Panc1 (cell line): ENCODE results near the gene RGPD5. TPM values are rescaled to one million over a fixed set of nuclear protein-coding genes. Genes with fewer than 3 reads are reported as not detected.
"Not testable (repeated sequence)": the region's sequence is repeated elsewhere in the genome, so short reads cannot be mapped to it uniquely, and the experiment has no call there.

Source experiments
- ATAC-seq: fragments of 200-7000 bp; cut with Tn5 transposase; 2 replicates; pipeline ENCODE4 v1.9.1; 2020; ENCODE audit warnings: mild to moderate bottlenecking, moderate library complexity
- BruUV-seq: library from RNA; stranded (reverse); fragments of 400-500 nt; replicated peaks from 2 replicates; lab custom pipeline; 2021; lab: Mats Ljungman, UMichigan
- CTCF ChIA-PET: fragments of 300-600 bp; sonication (Branson Sonifier 250); formaldehyde crosslinking; loops from one replicate; lab custom pipeline; 2022; ENCODE audit warnings: antibody characterized with exemption; lab: Charles Lee
- POLR2A ChIA-PET: fragments of 300-600 bp; sonication (Branson Sonifier 250); formaldehyde crosslinking; loops from one replicate; lab custom pipeline; 2022; ENCODE audit warnings: antibody characterized with exemption; lab: Charles Lee
- DNase-seq: peaks from one replicate; pipeline ENCODE4 v3.0.0-alpha.2; 2010; ENCODE audit warnings: low read depth, low spot score
- H3K27ac ChIP-seq: 2 replicates; pipeline ENCODE4 v1.5.1; 2011; ENCODE audit warnings: mild to moderate bottlenecking, low read length, inconsistent platforms
- H3K27me3 ChIP-seq: fragments of 200-500 bp; sonication (Bioruptor generic); 2 replicates; pipeline ENCODE4 v1.6.0; 2014; ENCODE audit warnings: low read length, inconsistent platforms; ENCODE audit not compliant: control insufficient read depth, insufficient read depth
- H3K36me3 ChIP-seq: fragments of 200-500 bp; sonication (Bioruptor generic); 2 replicates; pipeline ENCODE4 v1.5.1; 2014; ENCODE audit warnings: inconsistent platforms, mild to moderate bottlenecking, low read length, moderate library complexity; ENCODE audit not compliant: control insufficient read depth, insufficient read depth
- H3K4me1 ChIP-seq: 2 replicates; pipeline ENCODE4 v1.5.1; 2011; ENCODE audit warnings: inconsistent platforms, mild to moderate bottlenecking, low read length, moderate library complexity; ENCODE audit not compliant: control insufficient read depth, insufficient read depth
- H3K4me3 ChIP-seq, 2 experiments: 2 replicates each; pipeline ENCODE4 v1.5.1; 2011 to 2012; ENCODE audit warnings: low read depth in 2 of 2, low read length in 2 of 2, mild to moderate bottlenecking in 2 of 2, inconsistent platforms in 1 of 2, moderate library complexity in 1 of 2
- H3K9me3 ChIP-seq: fragments of 200-500 bp; sonication (Bioruptor generic); 2 replicates; pipeline ENCODE4 v1.5.1; 2014; ENCODE audit warnings: low read depth, mild to moderate bottlenecking, inconsistent platforms, low read length, moderate library complexity; ENCODE audit not compliant: control insufficient read depth, insufficient read depth
- in situ Hi-C: cut with HindIII; loops from 2 replicates; pipeline ENCODE4 v1.10.0; 2016; ENCODE audit warnings: low sequenced_read_pairs, low pct_unique_long_range_greater_than_20kb
- intact Hi-C: fragments of 100-400 bp; cut with micrococcal nuclease; formaldehyde crosslinking; loops from one replicate; pipeline ENCODE4 v1.10.0; 2022; ENCODE audit not compliant: unreplicated experiment
- total RNA-seq: library from RNA; stranded (reverse); gene quantifications from one replicate; pipeline ENCODE4 v1.2.1, GENCODE V29; 2021; ENCODE audit not compliant: unreplicated experiment

The RGPD5 gene
- total RNA-seq, 1 experiment from 2014 or later: 97.9 TPM

DNA sequence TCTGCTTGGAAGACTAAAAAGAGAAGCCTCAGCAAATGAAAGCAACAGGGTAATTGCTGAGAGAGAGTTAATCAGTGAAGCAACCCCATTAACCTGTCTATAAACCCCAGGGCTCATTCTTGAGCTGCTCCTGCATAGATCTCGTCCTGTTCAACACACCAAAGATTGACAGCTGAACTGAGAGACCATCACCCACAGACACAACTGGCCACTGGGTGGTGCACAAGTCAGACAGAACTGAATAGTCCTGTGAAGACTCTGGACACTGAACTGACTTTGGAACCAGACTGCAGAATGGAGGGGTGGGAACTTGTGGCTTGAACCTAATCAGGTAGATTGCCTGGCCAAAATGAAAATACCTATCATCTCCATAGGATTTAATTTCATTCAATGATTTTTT, 1.4 kb upstream of the RGPD5 start:
- H3K9me3 ChIP-seq, CTCF ChIA-PET, H3K27ac ChIP-seq, H3K4me1 ChIP-seq, DNase-seq, BruUV-seq, POLR2A ChIA-PET, H3K27me3 ChIP-seq, H3K4me3 ChIP-seq, intact Hi-C loops, in situ Hi-C loops, H3K36me3 ChIP-seq: not testable (repeated sequence)
- ATAC-seq: peak; percentile 68

DNA sequence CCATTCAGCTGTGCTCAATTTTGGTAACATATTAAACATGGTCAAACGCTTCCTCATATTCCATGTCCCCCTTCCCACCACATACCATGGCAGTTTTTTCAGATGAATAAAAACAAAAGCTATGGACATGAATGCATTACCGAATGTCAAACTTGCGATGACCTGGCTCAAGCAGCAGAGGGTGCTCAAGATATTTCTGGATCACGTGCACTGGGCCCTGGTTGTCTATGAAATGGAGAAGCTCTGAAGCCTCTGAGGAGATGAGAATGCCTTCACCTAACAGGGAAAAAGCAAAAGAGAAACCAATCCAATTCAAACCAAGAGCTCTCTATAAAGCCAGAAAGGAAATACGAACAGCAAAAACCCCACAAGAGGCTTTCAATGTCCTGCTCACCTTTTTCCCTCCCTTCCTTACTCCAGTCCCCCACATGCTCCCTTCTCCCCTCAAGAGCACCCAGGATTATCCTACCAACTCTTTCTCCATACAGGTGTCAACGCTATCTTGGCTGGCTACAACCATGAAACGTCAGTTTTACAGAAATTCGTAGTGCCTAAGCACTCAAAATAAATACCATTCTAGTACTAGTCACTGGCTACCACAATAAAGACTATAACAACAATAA, 77.1 kb downstream of the RGPD5 start:
- POLR2A ChIA-PET, in situ Hi-C loops, H3K4me3 ChIP-seq, H3K27me3 ChIP-seq, DNase-seq, H3K36me3 ChIP-seq, H3K9me3 ChIP-seq, H3K27ac ChIP-seq, H3K4me1 ChIP-seq, BruUV-seq, intact Hi-C loops, CTCF ChIA-PET: not testable (repeated sequence)
- ATAC-seq: peak; percentile 86

DNA sequence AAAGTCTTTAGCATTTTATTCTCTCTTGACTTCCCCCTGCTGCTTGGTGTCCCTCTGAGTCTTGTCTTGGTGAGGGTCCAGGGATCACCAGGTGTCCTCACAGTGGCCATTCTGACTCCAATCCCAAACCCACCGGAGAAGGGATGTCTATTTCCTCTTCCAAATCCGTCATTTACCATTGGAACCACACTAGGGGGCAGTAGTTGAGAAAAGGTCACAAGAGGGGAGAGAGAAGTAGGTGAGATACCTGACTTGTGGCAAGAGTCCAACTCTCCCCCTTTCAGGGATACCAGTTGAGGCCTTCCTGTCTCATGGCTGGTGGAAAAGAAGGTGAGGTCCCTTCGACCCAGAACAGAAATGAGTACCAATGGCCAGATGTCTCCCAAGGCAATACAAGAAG, 82.5 kb downstream of the RGPD5 start:
- H3K4me3 ChIP-seq, BruUV-seq, H3K4me1 ChIP-seq, intact Hi-C loops, in situ Hi-C loops, POLR2A ChIA-PET, DNase-seq, CTCF ChIA-PET, H3K27ac ChIP-seq, H3K27me3 ChIP-seq, ATAC-seq, H3K9me3 ChIP-seq, H3K36me3 ChIP-seq: not testable (repeated sequence)

DNA sequence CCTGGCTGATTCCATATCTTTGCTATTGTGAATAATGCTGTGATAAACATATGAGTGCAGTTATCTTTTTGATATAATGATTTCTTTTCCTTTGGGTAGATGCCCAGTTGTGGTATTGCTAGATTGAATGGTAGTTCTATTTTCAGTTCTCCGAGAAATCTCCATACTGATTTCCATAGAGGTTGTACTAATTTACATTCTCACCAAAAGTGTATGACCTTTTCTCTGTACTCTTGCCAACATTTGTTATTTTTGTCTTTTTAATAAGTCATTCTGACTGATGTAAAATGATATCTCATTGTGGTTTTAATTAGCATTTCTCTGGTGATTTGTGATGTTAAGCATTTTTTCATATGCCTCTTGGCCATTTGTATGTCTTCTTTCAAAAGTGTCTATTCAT, 88.0 kb downstream of the RGPD5 start:
- intact Hi-C loops, BruUV-seq, in situ Hi-C loops: not testable (repeated sequence)

DNA sequence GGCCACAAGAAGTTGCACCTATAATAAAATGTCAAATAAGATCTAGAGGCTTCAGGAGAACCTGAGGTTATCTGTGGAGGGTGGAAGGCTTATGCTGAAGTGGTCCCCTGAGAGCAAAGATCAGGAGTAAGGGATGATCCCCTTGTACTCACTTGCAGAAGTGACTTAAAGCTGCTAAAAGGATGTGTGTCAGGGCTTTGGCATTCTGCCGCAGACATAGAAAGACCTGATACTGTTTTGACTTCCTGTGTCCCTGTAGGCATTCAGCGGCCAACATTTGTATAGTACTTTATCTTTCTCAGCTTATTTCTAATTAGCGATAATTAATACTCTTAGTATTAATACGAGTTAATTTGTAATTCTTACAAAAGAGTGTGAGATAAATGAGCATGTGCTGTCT, 94.3 kb downstream of the RGPD5 start:
- H3K36me3 ChIP-seq, intact Hi-C loops, POLR2A ChIA-PET, DNase-seq, H3K4me3 ChIP-seq, CTCF ChIA-PET, H3K4me1 ChIP-seq, H3K9me3 ChIP-seq, BruUV-seq, H3K27me3 ChIP-seq, H3K27ac ChIP-seq, in situ Hi-C loops: not testable (repeated sequence)
- peak; percentile 58; the same call in 1 of the 2 replicates for ATAC-seq

More for the DNA sequence above, 88.0 kb downstream of the RGPD5 start:
- H3K9me3 ChIP-seq, H3K27me3 ChIP-seq, DNase-seq, ATAC-seq, POLR2A ChIA-PET, H3K36me3 ChIP-seq, H3K4me3 ChIP-seq, H3K4me1 ChIP-seq, CTCF ChIA-PET, H3K27ac ChIP-seq: not testable (repeated sequence)

DNA sequence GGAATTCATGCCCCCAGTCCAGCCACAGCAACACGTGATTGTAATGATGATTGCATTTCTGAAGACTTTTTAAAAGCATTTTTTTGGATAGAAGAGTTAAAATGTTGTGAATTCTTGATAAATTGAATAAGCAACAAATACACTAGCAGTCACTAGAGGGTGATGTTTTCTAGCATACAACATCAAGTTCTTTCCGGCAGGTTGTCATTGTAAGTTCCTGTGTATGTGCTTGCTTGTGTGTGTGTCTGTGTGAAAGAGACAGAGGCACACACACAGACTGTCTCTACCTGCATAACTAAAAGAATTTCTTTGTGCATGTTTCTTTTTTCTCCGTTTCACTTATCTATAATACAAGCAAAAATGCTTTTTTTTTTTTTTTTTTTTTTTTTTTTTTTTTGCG, 95.8 kb downstream of the RGPD5 start:
- POLR2A ChIA-PET, CTCF ChIA-PET, DNase-seq, in situ Hi-C loops, H3K9me3 ChIP-seq, H3K27ac ChIP-seq, H3K36me3 ChIP-seq, H3K27me3 ChIP-seq, H3K4me1 ChIP-seq, BruUV-seq, H3K4me3 ChIP-seq, intact Hi-C loops: not testable (repeated sequence)
- peak; percentile 74; the same call in 1 of the 2 replicates for ATAC-seq

- POLR2A ChIA-PET, H3K36me3 ChIP-seq, in situ Hi-C loops, H3K27me3 ChIP-seq, intact Hi-C loops, H3K9me3 ChIP-seq, ATAC-seq, H3K4me3 ChIP-seq, H3K27ac ChIP-seq, CTCF ChIA-PET, H3K4me1 ChIP-seq, BruUV-seq, DNase-seq: not testable (repeated sequence)
Observed at GRCh38 chr2:109891024-109891423, 96.9 kb downstream of the RGPD5 start.
